ENCODE results near the gene NME1.
"Not testable (repeated sequence)": the region's sequence is repeated elsewhere in the genome, so short reads cannot be mapped to it uniquely, and the experiment has no call there.

NME1 gene

GRCh38 chr17:51147650-51148049, 5.7 kb upstream of the NME1 start:
- DNase-seq = no peak

- no peak for DNase-seq
Observed at GRCh38 chr17:51149163-51149562, 4.2 kb upstream of the NME1 start.

DNA sequence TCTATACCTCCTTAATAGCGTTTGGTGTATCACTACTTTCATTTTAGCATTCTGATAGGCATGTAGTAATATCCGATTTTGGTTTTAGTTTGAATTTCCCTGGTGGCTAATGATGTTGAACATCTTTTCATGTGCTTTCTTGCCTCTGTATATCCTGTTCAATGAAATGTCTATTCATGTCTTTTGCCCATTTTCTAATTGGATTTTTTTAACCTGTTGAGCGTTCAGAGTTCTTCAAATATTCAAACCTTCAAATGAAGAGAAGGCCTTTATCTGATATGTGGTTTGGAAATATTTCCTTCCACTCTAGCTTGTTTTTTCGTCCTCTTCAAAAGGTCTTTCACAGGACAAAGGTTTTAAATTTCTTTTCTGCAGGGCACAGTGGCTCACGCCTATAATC, 2.4 kb upstream of the NME1 start:
- no peak for DNase-seq

GRCh38 chr17:51152766-51153209, 571 bp upstream of the NME1 start:
- DNase-seq = no peak

GRCh38 chr17:51154176-51154575, 817 bp downstream of the NME1 start:
- no peak for DNase-seq

DNA sequence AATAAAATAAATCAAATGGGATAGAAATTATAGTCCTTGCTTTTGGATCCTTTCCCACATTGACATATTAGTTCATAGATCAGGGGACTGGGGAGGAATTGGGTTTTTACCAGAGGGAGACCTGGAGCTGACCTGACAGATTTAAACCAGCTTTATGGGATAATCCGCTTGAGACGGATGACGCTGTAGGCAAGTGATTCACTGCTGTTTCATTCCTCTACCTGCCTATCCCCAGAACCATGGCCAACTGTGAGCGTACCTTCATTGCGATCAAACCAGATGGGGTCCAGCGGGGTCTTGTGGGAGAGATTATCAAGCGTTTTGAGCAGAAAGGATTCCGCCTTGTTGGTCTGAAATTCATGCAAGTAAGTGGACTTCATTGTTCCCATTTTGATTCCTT, 2.1 kb downstream of the NME1 start:
- no peak for DNase-seq

DNA sequence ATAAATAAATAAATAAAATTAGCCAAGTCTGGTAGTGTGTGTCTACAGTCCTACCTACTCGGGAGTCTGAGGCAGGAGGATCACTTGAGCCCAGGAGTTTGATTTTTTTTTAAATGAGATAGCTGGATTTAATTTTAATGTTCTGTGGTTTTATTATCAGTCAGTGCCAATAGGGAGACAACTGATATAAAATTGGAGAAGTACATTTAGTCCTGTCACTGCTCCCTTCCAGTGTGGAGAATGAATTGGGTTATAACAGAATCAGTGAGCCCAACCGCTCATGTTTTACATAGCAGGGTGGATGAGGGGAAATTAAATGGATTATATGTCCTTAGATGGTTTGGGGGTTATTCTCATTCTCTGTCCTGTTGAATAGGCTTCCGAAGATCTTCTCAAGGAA, 6.2 kb downstream of the NME1 start:
- DNase-seq = no peak

DNA sequence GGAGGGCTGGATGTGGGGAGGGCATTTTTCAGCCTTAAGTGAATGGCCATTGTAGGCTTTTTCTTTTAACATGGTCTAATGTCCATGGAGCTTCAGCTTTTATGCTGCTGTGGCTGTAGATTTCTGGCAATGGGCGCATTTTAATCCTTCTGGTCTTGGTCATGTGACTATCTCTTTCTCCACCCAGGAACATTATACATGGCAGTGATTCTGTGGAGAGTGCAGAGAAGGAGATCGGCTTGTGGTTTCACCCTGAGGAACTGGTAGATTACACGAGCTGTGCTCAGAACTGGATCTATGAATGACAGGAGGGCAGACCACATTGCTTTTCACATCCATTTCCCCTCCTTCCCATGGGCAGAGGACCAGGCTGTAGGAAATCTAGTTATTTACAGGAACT, 8.2 kb downstream of the NME1 start:
- DNase-seq = no peak

- no peak for DNase-seq
Observed at GRCh38 chr17:51164911-51165679, 11.7 kb downstream of the NME1 start.

DNA sequence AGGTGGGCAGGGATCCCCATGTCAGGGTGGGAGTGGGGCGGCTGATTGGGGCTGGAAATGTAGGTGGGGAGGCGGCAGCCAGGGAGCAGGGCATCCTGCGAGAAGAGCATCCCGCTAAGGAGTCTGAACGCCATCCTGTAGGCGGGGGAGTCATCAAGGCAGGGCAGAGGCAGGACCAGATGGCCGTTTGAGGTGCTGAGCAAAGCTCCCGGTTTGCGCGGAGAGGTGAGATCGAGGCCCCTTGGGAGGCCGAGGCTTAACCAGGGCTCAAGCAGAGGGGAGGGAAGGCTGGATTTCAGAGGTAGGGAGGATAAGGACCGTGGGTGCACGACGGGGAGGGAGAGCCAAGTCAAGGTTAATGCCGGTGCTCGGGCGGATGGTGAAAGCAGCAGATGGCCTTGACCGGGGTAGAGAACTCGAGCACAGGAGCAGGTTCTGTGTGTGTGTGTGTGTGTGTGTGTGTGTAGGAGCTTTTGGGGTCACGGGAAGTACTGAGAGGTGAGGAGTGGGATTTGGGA, 12.4 kb downstream of the NME1 start:
- no peak for DNase-seq

DNA sequence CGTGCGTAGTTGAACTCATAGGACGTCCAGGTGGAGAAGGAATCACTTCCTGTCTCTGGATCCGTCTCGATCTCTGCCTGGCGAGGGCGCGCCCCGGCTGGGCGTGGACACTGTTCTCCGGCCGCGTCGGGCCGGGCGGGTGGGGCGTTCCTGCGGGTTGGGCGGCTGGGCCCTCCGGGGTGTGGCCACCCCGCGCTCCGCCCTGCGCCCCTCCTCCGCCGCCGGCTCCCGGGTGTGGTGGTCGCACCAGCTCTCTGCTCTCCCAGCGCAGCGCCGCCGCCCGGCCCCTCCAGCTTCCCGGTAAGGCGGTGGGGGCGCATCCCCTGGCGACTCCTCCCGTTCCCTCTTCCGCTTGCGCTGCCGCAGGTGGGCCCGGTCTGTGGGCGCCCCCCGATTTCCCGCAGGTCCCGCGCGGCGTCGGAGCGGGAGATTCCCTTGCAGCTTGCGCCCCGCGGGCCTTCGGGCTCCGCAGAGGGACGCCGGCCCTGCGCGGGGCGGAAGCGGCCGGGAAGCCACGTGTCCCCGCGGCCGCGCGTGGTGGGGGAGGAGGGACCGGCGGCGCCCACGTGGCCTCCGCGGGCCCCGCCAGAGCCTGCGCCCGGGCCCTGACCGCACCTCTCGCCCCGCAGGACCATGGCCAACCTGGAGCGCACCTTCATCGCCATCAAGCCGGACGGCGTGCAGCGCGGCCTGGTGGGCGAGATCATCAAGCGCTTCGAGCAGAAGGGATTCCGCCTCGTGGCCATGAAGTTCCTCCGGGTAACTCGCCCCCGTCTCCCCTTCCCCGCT, 13.0 kb downstream of the NME1 start, which contains the start of gene NME2:
NME2 (plus strand) TSS at position 214 of the 789 bp plus-strand sequence; CDS start at position 634, 420 bp downstream.
- DNase-seq = peak; percentile 71

DNA sequence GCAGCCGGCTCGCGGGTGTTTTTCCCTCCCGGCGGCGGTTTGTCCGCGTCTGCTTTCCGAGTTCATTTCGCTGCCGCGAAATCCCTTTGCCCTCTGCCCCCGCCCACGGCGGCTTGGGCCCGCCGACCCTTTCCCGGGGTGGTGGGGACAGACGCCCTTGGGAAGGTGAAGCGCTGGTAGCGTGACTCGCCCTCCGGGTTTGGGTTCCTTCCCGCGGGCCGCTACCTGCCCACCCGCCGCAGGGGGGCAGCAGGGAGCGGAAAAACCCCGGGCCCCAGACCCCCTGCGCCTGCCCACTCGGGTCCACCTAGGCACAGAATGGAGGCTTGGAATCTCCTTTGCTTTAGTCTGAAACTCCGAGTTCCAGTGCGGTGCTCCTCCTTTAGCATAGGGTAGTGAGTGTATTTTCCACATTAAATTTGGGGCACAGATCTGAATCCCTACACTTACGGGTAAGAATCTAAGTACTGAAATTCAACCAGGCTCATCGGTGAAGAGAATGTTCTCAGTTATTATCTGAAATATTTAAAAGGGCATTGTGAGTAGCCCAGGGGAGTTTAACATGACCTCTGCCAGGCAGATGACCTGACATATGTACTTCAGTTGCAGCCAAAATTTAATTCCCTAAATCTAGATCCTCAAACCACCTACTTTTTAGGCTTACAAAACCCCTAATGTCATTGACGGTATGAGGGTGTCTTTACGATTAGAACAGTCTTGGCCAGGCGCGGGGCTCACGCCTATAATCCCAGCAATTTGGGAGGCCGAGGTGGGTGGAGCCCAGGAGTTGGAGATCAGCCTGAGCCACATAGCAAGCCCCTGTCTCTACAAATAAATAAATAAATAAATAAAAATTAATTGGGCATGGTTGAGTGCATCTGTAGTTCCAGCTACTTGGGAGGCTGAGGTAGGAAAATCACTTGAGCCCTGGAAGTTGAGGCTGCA, 13.9 kb downstream of the NME1 start:
- DNase-seq = peak; percentile 77

DNA sequence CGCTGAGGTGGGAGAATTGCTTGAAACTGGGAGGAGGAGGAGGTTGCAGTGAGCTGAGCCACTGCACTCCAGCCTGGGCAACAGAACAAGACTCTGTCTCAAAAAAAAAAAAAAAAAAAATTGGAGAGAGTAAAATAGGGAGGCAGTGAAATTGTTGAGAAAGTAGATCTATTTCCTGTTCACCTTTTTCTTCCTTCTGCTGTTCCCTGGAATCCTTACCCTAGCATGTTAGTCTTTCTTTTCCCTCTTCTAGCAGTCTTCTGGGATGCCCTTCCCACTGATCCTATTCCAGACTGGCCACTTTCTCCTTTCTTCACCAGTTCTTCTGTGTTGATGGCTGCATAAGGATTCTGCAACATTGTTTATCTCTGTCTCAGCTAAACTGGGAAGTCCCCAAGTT, 16.0 kb downstream of the NME1 start:
- no peak for DNase-seq

DNA sequence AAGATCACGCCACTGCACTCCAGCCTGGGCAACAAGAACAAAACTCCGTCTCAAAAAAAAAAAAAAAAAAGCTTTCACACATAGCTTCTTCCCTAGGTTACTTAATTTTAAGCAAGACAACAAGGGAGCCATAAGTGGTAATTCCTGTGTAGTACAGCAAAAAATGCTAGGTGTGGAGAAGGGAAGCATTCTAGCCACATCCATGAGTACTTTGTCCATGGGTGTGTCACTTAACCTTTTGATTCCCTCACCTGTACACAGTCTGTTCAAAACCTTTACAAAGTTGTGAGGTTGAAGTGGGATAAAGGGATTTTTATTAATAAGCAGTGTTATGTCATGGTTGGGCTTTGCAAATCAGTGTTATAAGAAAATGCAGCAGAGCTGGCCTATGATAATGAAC, 17.4 kb downstream of the NME1 start:
- no peak for DNase-seq

DNA sequence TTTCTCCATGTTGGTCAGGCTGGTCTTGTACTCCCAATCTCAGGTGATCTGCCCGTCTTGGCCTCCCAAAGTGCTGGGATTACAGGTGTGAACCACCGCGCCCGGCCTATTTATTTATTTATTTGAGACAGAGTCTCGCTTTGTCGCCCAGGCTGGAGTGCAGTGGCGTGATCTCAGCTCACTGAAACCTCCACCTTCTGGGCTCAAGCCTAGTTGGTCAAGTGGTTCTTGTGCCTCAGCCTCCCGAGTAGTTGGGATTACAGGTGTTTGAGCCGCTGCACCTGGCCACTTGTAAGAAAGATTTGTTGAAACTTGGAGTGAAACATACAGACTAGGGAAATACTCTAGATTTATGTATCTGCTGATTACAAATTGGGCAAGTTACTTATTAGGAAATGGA, 18.7 kb downstream of the NME1 start:
- DNase-seq = not testable (repeated sequence)

- no peak for DNase-seq
Observed at GRCh38 chr17:51180486-51180885, 27.1 kb downstream of the NME1 start.

GRCh38 chr17:51184124-51184523, 30.8 kb downstream of the NME1 start:
- DNase-seq = no peak

GRCh38 chr17:51185763-51186332, 32.5 kb downstream of the NME1 start:
- no peak for DNase-seq

DNA sequence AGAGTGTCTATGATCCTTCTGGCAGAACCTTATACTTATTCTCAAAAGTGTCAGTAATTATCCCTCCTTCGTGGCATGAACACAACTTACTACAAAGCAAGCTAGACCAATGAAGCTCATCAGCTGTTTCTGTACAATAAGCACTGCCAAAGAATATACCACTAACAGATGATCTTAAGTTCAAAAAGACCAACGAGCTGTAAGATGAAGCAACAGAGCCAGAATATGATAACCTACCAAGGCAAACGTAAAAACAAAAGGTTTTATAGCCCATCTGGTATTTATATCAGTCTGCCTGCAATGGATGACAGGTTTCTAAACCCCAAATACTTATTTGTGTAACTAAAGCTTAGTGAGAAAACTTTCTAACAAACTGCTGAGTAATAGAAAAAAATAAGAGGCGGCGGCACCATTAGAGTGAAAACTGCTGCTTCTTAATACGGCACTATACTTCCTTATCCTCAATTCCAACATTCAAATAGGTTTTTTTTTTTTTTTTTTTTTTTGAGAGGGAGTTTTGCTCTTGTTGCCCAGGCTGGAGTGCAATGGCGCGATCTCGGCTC, 35.0 kb downstream of the NME1 start:
- no peak for DNase-seq

- no peak for DNase-seq
Observed at GRCh38 chr17:51189162-51189561, 35.8 kb downstream of the NME1 start.

DNA sequence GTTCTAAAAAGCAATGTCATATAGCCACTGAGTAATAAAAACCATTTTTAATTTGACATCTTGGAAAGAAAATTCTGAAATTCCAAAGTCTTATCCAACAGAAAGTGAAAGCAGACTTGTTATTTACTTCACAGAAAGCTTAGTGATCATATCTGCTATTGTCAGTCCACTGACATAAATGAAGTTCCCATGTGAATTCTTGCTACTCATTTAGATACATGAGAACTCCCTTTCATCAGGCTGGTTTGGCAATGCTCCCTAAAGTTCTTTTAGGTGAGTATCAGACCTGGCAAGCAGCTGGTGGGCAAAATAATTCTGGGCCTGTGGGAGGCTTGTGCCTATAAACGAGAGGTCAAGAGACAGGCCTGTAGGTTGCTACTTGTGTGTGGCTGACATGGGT, 36.3 kb downstream of the NME1 start:
- no peak for DNase-seq

DNA sequence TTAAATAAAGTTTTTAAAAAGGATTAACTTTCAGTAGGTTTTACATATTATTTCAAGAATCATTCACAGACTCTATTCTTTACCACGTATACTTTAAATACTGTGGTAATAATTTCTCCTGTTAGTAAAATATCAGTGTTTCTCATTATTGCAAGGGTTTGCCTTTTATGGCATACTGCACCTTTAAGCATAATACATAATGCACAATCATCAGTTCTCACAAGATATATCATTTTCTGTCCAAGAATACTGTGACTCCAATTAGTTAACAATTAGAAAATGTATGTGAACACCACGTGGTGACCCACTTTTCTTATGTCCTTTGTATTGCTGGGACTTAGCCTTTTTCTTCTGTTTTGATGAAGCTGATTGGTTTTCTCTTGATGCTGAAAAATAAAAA, 38.5 kb downstream of the NME1 start:
- no peak for DNase-seq
